DND-41 (cell line): ENCODE results near the gene NFX1.
"Not testable (repeated sequence)": the region's sequence is repeated elsewhere in the genome, so short reads cannot be mapped to it uniquely, and the experiment has no call there.

ENCODE experiments used
- ATAC-seq: fragments of 200-7000 bp; cut with Tn5 transposase; 3 replicates; pipeline ENCODE4 v1.9.1; 2021; ENCODE audit warnings: low read depth; ENCODE audit not compliant: insufficient read depth
- DNase-seq: peaks from one replicate; pipeline ENCODE4 v3.0.0-alpha.2; 2020
- H2AFZ ChIP-seq: 2 replicates; pipeline ENCODE4 v1.6.0; 2012; ENCODE audit warnings: low read depth, low read length
- H3K27ac ChIP-seq: 2 replicates; pipeline ENCODE4 v1.5.1; 2012; ENCODE audit warnings: low read length, inconsistent platforms
- H3K27me3 ChIP-seq: fragments of 200-600 bp; sonication (generic); 2 replicates; pipeline ENCODE4 v1.6.0; 2012; ENCODE audit warnings: low read length, mild to moderate bottlenecking, inconsistent platforms; ENCODE audit not compliant: insufficient read depth, poor library complexity
- H3K36me3 ChIP-seq: 2 replicates; pipeline ENCODE4 v1.5.1; 2012; ENCODE audit warnings: low read length, inconsistent platforms; ENCODE audit not compliant: insufficient read depth
- H3K4me1 ChIP-seq: 2 replicates; pipeline ENCODE4 v1.5.1; 2012; ENCODE audit warnings: mild to moderate bottlenecking, low read length; ENCODE audit not compliant: insufficient read depth
- H3K4me2 ChIP-seq: 2 replicates; pipeline ENCODE4 v1.6.0; 2012; ENCODE audit warnings: mild to moderate bottlenecking, moderate library complexity, low read length, inconsistent platforms; ENCODE audit not compliant: insufficient read depth
- H3K4me3 ChIP-seq, 2 experiments: fragments of 200-600 bp in 1 of 2; shearing (Covaris generic) in 1 of 2; 2 replicates each; pipeline ENCODE4 v1.5.1; 2012 to 2016; ENCODE audit warnings: inconsistent platforms in 2 of 2, low read length in 2 of 2, mild to moderate bottlenecking in 2 of 2, low read depth in 1 of 2, moderate library complexity in 1 of 2
- H3K79me2 ChIP-seq: 2 replicates; pipeline ENCODE4 v1.6.0; 2012; ENCODE audit warnings: low read length, inconsistent platforms; ENCODE audit not compliant: insufficient read depth
- H3K9ac ChIP-seq: 2 replicates; pipeline ENCODE4 v1.6.0; 2012; ENCODE audit warnings: low read depth, mild to moderate bottlenecking, inconsistent platforms, low read length, moderate library complexity
- H3K9me3 ChIP-seq: 2 replicates; pipeline ENCODE4 v1.5.1; 2012; ENCODE audit warnings: low read length, moderate library complexity, mild to moderate bottlenecking, inconsistent platforms; ENCODE audit not compliant: insufficient read depth, severe bottlenecking
- H4K20me1 ChIP-seq: 2 replicates; pipeline ENCODE4 v1.6.0; 2012; ENCODE audit warnings: low read length; ENCODE audit not compliant: insufficient read depth
- EZH2 ChIP-seq: IDR thresholded peaks from 3 replicates; pipeline ENCODE4 v1.6.1; 2012; ENCODE audit warnings: borderline replicate concordance, low read depth, mild to moderate bottlenecking, moderate library complexity, low read length, inconsistent platforms; ENCODE audit not compliant: severe bottlenecking
- TF ChIP-seq, protein P1 (sequence below): IDR thresholded peaks from 2 replicates; pipeline ENCODE4 v1.5.1; 2012; ENCODE audit warnings: borderline replicate concordance, low read length, moderate library complexity, mild to moderate bottlenecking; ENCODE audit not compliant: poor library complexity, severe bottlenecking; ENCODE audit errors: extremely low read depth

The NFX1 gene

DNA sequence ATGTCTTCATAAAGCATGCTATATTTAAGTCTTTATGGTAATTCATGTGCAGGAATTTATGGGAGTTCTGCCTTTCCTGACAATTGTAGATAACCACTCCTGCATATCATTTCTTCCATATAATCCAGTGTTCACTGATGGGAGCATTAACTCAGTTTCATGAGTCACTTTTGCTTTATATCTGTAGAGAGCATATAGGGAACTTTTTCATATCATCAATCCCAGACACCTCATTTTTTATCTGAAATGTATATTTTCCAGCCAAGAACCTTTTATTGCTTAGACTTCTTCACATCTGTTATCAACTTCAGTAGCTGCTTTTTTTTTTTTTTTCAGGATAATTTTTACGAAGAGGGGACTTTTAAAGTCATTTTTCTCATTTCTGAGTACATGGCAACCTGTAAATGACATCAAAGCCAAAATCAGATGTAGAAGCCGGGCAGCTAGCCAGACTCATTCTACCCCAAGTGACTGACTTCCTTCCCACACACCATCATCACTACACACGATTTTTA is 41.1 kb downstream of the NFX1 start:
- no peak for TF ChIP-seq EZH2
- TF ChIP-seq, protein P1, sequence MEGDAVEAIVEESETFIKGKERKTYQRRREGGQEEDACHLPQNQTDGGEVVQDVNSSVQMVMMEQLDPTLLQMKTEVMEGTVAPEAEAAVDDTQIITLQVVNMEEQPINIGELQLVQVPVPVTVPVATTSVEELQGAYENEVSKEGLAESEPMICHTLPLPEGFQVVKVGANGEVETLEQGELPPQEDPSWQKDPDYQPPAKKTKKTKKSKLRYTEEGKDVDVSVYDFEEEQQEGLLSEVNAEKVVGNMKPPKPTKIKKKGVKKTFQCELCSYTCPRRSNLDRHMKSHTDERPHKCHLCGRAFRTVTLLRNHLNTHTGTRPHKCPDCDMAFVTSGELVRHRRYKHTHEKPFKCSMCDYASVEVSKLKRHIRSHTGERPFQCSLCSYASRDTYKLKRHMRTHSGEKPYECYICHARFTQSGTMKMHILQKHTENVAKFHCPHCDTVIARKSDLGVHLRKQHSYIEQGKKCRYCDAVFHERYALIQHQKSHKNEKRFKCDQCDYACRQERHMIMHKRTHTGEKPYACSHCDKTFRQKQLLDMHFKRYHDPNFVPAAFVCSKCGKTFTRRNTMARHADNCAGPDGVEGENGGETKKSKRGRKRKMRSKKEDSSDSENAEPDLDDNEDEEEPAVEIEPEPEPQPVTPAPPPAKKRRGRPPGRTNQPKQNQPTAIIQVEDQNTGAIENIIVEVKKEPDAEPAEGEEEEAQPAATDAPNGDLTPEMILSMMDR, result no peak
- DNase-seq (no peak), ATAC-seq (no peak)
- H3K27me3 ChIP-seq, result no peaks in the 10 kb centered on the region
- no peaks in the 10 kb centered on the region for H3K4me1 ChIP-seq
- no peaks in the 10 kb centered on the region for H3K9me3 ChIP-seq
- peaks cover 63% of the 10 kb centered on the region for H3K36me3 ChIP-seq
- no peak overlapping the region for H3K4me3 ChIP-seq
- H4K20me1 ChIP-seq, result no peaks in the 10 kb centered on the region
- no peak overlapping the region for H3K4me2 ChIP-seq
- H3K27ac ChIP-seq, result no peak overlapping the region
- H3K79me2 ChIP-seq, result no peaks in the 10 kb centered on the region
- H2AFZ ChIP-seq, result no peak overlapping the region
- H3K9ac ChIP-seq, result no peak overlapping the region

DNA sequence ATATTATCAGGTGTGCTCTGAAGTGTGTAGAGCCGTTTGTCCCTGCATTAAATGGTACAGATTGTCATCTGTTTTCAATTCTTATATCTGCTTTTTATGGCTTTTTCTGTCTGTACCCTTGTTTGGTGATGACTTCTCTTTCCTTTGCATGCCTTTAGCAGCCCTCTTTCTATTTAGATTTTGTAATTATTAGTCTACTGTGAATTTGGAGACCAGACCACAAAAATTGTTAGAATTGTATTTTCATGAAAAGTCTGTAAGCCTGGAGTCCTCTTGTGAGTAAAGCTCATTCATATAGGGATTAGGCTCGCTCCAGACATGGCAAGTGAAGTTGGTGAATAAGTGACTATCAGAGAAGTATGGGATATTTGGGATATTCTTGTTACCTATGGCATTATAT is 41.7 kb downstream of the NFX1 start:
- TF ChIP-seq, protein P1, result no peak
- no peak for TF ChIP-seq EZH2
- ATAC-seq, result no peak
- no peak overlapping the region for H2AFZ ChIP-seq
- H3K79me2 ChIP-seq, result no peaks in the 10 kb centered on the region
- no peaks in the 10 kb centered on the region for H4K20me1 ChIP-seq
- H3K9me3 ChIP-seq, result no peaks in the 10 kb centered on the region
- no peaks in the 10 kb centered on the region for H3K27me3 ChIP-seq
- no peak for DNase-seq
- no peak overlapping the region for H3K27ac ChIP-seq
- H3K4me2 ChIP-seq, result no peak overlapping the region
- no peak overlapping the region for H3K4me3 ChIP-seq
- no peak overlapping the region for H3K9ac ChIP-seq
- peaks cover 67% of the 10 kb centered on the region for H3K36me3 ChIP-seq
- H3K4me1 ChIP-seq, result no peaks in the 10 kb centered on the region

DNA sequence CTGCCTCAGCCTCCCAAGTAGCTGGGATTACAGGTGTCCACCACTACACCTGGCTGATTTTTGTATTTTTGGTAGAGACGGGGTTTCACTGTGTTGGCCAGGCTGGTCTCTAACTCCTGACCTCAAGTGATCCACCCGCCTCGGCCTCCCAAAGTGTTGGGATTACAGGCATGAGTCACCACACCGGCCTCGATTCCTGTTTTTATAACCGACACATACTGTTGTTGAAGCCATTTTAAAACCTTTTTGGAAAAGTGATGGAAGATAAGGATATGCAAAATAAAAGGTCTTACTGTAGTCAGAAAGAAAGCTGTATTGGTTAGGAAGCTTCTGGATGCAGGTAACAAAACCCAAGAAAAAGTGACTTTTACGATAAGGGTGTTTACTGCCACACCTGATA is 42.6 kb downstream of the NFX1 start:
- H3K9ac ChIP-seq, H4K20me1 ChIP-seq, DNase-seq, H3K4me3 ChIP-seq, ATAC-seq, H3K4me2 ChIP-seq, H2AFZ ChIP-seq, H3K27me3 ChIP-seq, H3K79me2 ChIP-seq, H3K27ac ChIP-seq, H3K9me3 ChIP-seq, H3K4me1 ChIP-seq: not testable (repeated sequence)
- peaks cover 71% of the 10 kb centered on the region for H3K36me3 ChIP-seq

DNA sequence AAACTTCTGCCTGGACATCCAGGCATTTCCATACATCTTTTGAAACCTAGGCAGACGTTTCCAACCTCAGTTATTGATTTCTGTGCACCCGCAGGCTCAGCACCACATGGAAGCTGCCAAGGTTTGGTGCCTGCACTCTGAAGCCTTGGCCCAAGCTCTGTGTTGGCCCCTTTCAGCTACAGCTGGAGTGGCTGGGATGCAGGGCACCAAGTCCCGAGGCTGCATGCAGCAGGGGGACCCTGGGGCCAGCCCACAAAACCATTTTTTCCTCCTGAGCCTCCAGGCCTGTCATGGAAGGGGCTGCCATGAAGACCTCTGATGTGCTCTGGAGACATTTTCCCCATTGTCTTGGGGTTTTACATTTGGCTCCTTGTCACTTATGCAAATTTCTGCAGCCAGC is 49.9 kb downstream of the NFX1 start:
- Histone ChIP-seq H3K4me3 (no peak overlapping the region), H3K79me2 (no peaks in the 10 kb centered on the region), H3K4me1 (no peaks in the 10 kb centered on the region), H2AFZ (no peak overlapping the region), H3K9ac (no peak overlapping the region), H3K27ac (no peak overlapping the region), H3K9me3 (peaks cover 16% of the 10 kb centered on the region), H3K27me3 (no peaks in the 10 kb centered on the region), H4K20me1 (no peaks in the 10 kb centered on the region), H3K4me2 (no peak overlapping the region), H3K36me3 (peaks cover 63% of the 10 kb centered on the region)
- no peak for TF ChIP-seq EZH2
- TF ChIP-seq, protein P1, result no peak
- ATAC-seq, result no peak
- DNase-seq, result peak; percentile 7
